Epithelial cell of proximal tubule (primary cell): Measurements from ENCODE around the gene SCN5A. TPM values are rescaled to one million over a fixed set of nuclear protein-coding genes. Genes with fewer than 3 reads are reported as not detected.

Experiments used
- DNase-seq: peaks from one replicate; pipeline ENCODE4 v3.0.0-alpha.2; 2011; ENCODE audit warnings: low read depth
- H3K4me3 ChIP-seq: 2 replicates; pipeline ENCODE4 v1.5.1; 2011; ENCODE audit warnings: low read depth, mild to moderate bottlenecking, low read length
- total RNA-seq: library from RNA; depleted of rRNA; stranded (reverse); fragments of >200 nt; gene quantifications from 2 replicates; pipeline ENCODE4 v1.2.3, GENCODE V29; 2015
- TF ChIP-seq, protein P1 (sequence below): conservative IDR thresholded peaks from 2 replicates; pipeline ENCODE4 v1.5.1; 2012; ENCODE audit warnings: low read depth, mild to moderate bottlenecking, low read length

SCN5A gene
- total RNA-seq, 1 donor from 2014 or later = 1.3 TPM

GRCh38 chr3:38543586-38543985, 105.9 kb downstream of the SCN5A start:
- TF ChIP-seq, protein P1, sequence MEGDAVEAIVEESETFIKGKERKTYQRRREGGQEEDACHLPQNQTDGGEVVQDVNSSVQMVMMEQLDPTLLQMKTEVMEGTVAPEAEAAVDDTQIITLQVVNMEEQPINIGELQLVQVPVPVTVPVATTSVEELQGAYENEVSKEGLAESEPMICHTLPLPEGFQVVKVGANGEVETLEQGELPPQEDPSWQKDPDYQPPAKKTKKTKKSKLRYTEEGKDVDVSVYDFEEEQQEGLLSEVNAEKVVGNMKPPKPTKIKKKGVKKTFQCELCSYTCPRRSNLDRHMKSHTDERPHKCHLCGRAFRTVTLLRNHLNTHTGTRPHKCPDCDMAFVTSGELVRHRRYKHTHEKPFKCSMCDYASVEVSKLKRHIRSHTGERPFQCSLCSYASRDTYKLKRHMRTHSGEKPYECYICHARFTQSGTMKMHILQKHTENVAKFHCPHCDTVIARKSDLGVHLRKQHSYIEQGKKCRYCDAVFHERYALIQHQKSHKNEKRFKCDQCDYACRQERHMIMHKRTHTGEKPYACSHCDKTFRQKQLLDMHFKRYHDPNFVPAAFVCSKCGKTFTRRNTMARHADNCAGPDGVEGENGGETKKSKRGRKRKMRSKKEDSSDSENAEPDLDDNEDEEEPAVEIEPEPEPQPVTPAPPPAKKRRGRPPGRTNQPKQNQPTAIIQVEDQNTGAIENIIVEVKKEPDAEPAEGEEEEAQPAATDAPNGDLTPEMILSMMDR = no peak
- H3K4me3 ChIP-seq = no peak overlapping the region
- no peak for DNase-seq

- no peak overlapping the region for H3K4me3 ChIP-seq
- DNase-seq = no peak
- TF ChIP-seq, protein P1 = no peak
These were observed 106.8 kb downstream of the SCN5A start for GRCh38 chr3:38542401-38543298.

- TF ChIP-seq, protein P1 = no peak
- no peak for DNase-seq
- no peak overlapping the region for H3K4me3 ChIP-seq
These were observed 107.7 kb downstream of the SCN5A start for GRCh38 chr3:38541806-38542205.

DNA sequence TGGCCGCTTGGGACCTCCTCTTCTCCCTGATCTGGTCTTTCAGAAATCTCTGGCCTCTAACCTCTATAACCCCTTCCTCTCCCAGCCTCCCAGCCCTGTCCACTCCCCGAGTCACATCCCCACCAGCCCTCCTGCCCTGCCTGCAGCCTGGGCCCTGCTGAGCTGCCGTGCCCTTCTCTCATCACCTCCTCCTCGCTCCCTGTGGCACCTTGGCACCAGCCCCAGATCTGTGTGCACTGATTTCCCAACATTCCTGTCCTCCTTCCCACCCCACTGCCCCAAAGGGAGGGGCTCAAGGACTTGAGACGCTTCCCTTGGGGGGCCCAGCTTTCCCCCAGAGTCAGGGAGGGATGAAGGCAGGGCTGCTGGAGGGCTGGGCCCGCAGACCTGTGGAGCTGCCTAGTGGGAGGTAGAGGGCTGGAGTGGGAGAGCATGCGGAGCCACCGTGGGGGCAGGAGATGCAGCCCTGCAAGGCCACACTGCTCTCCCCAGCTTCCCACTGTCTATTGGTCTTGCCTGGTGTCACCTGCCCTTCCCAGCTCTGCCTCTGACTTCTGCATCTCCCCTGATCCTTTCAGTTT, 110.6 kb downstream of the SCN5A start:
- H3K4me3 ChIP-seq = no peak overlapping the region
- TF ChIP-seq, protein P1 = no peak
- DNase-seq = no peak

- H3K4me3 ChIP-seq = no peak overlapping the region
- TF ChIP-seq, protein P1 = no peak
- no peak for DNase-seq
These were observed 112.8 kb downstream of the SCN5A start for GRCh38 chr3:38536671-38537070.

GRCh38 chr3:38534604-38535003, 114.9 kb downstream of the SCN5A start:
- no peak for DNase-seq
- no peak overlapping the region for H3K4me3 ChIP-seq
- TF ChIP-seq, protein P1 = no peak

DNA sequence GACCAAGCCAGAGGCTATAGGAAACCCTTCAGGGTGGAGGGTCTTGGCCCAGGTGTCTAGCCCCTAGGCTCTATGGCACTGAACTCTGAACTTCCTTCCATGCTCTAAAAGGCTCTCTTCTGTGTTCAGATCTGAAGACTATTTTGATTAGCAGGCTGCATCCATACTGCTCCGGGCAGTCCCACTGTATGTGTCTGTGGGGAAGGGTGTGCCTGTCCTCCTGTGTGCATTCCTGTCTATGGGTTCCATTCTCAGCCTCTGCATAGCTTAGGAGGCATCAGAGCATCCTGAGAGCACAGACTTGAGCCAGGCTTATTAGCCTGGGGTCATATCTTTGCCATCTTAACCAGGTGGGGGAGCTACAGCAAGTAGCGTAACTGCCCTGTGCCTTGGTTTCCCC, 115.3 kb downstream of the SCN5A start:
- TF ChIP-seq, protein P1 = no peak
- DNase-seq = no peak
- H3K4me3 ChIP-seq = no peak overlapping the region
